Epithelial cell of esophagus (primary cell): ENCODE measurements around the gene HOXA11.

Source experiments
- DNase-seq: peaks from one replicate; pipeline ENCODE4 v3.0.0; 2010; ENCODE audit warnings: low read depth
- H3K4me3 ChIP-seq: 2 replicates; pipeline ENCODE4 v1.5.1; 2011; ENCODE audit warnings: mild to moderate bottlenecking, low read length, control low read depth
- CTCF ChIP-seq: IDR thresholded peaks from 2 replicates; pipeline ENCODE4 v1.5.1; 2011; ENCODE audit warnings: low read depth, mild to moderate bottlenecking, low read length, control low read depth, inconsistent platforms; ENCODE audit not compliant: insufficient read depth; ENCODE audit errors: missing control alignments

Gene HOXA11

DNA sequence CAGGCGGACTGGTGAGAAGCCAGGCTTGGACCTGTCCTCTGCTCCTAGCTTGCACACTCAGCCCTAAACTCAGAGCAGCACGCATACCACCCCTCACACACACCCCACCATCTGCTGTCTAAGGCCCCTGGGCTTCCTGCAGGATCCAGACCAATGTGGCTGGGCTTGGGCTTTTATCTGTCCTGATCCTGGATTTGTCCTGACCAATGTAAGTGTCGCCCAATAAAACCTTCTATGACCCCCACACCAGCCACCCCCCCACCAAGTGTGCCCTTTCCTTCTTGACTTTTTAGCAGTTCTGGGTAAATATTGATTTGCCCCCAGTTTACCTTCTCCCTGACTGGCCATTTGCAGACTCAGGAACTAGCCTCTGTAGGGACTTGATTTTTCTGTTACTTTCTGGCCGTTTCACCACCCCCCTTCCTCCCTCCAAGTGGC, 16.6 kb upstream of the HOXA11 start:
- H3K4me3 ChIP-seq = no peak overlapping the region
- DNase-seq = no peak
- TF ChIP-seq CTCF = no peak

- DNase-seq = no peak
- TF ChIP-seq CTCF = no peak
- H3K4me3 ChIP-seq = no peak overlapping the region
These were observed 15.9 kb upstream of the HOXA11 start for GRCh38 chr7:27200761-27201579.

DNA sequence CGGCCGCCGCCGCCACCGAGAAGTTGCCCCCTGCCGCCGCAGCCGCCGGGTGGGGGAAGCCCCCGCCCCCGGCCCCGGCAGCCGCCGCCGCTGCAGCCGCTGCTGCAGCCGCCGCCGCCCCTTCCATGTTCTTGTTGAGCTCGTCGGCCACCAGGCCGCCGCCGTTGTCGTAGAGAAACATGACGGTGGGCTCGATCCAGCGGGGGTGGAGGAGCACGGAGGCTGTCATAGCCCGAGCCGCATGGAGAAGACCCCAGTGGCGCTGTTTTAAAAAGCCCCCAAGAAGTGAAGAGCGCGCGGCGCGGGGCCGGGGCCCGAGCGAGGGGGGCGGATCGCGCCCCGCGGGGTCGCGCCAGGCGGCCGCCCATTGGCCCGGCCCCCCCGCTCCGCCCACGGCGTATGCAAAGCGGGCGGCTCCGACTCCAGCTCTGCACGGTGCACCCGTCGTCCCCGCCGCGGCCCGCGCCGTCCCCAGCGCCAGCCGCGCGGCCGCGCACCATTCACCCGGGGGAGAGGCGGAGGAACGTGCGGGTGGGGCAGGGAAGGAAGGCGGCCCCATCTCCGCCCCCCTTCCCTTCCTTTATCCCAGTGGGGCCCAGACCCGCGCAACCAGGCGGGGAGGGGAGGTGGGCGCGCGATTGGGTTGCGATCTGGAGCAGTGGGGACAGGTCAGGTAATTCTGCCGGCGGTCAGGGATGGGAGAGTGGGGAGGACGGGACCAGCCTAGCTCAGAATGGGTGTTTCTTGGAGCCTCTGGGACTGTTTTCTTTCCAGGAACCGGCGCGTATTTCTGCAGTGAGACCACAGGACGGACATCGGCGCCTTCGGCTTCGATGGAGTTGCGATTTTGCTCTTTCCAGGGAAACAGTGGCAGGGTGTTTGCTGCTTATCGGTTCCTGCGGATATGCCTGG, 15.1 kb upstream of the HOXA11 start, which contains the start of gene HOXA13:
Gene HOXA13 (minus strand): TSS at position 243 of the 912 bp plus-strand sequence. CDS start 14 bp downstream, at position 229.
- no peak for DNase-seq
- no peak within 1 kb of the TSS for H3K4me3 ChIP-seq
- no peak for TF ChIP-seq CTCF

DNA sequence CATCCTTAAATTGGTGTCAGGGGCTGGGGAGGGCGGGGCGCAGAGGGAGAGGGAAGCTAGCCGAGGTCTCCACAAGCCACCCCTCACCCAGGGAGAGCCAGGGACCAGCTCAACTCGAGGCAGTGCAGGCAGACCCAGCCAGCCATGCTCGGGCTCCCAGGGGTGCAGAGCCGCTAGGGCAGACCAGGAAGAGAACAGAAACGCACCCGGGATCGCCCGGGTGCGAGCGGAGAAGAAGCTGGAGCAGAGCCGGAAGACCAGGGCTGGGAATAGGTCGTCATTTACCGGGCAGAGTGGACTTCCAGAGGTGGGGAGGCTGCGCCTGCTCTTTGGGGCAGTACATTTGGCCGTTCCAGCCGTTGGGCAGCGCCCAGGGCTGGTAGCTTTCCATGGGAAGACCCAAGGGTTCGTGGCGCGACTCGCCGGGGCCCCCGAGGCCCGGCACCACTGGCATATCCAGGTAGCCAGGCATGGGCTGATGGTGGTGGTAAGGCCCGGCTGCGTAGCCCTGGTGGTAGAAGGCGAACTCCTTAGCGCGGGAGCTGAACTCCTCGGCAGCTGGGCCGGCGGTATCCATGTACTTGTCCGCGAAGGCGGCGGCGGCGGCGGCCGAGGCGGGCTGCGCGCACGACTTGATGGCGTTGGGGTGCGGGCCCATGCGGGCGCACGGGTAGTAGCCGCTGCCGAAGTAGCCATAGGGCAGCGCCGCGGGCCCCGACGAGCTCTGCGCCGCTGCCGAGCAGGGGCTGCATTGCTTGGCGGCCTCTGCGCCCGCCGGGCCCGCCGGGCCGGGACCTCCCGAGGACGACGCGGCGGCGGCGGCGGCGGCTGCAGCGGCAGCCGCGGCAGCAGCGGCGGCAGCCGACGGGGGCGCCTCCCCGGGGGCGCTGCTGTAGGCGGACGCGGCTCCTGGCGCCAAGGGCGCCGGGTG, 14.1 kb upstream of the HOXA11 start:
- no peak for TF ChIP-seq CTCF
- no peak overlapping the region for H3K4me3 ChIP-seq
- DNase-seq = no peak

DNA sequence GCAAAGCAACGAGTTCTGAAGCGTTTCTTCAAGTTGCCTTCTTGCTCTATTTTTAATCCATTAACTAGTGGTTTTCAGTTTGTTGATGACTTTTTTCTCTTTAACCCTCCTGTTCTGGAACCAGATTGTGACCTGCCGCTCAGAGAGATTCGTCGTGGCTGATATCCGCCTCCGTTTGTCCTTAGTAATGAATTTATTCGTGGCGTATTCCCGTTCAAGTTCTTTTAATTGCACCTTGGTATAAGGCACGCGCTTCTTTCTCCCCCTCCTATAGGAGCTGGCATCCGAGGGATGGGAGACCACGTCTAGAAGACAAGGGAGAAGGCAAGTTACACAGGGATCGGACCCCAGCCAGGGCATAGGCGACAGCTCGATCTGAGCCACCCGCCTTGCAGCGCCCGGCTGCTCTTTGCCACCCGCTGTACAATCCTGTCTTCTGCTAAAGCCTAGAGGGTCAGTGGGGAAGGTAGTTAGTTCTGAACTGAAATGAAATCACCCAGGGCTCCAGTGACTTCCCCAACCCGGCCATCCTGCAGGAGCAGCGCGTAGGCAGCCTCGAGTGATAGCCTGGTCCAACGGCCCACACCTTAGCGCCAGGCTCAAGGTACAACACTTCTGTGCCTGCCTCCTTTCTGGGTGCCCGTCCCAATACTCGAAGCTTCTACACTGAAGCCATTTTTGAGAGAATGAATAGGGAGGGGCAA, 13.3 kb upstream of the HOXA11 start:
- H3K4me3 ChIP-seq = no peak overlapping the region
- no peak for DNase-seq
- TF ChIP-seq CTCF = no peak
